HG02610 (cell line): ENCODE measurements around the gene GNA12.
"Not testable (repeated sequence)": the region's sequence is repeated elsewhere in the genome, so short reads cannot be mapped to it uniquely, and the experiment has no call there.

Experiments used
- ATAC-seq: cut with Tn5 transposase; IDR thresholded peaks from one replicate; pipeline ENCODE4 v1.9.1; 2021; ENCODE audit warnings: mild to moderate bottlenecking, moderate library complexity; ENCODE audit not compliant: unreplicated experiment

Gene GNA12

GRCh38 chr7:2757904-2758672 is 86.0 kb downstream of the GNA12 start:
- ATAC-seq: peak; percentile 75

- ATAC-seq: peak; percentile 9
These were observed 86.7 kb downstream of the GNA12 start for GRCh38 chr7:2757361-2757903.

- no peak for ATAC-seq
These were observed 88.6 kb downstream of the GNA12 start for GRCh38 chr7:2755531-2755930.

GRCh38 chr7:2754912-2755311 is 89.2 kb downstream of the GNA12 start:
- no peak for ATAC-seq

- ATAC-seq: no peak
These were observed 90.0 kb downstream of the GNA12 start for GRCh38 chr7:2754086-2754485.

- ATAC-seq: no peak
These were observed 91.0 kb downstream of the GNA12 start for GRCh38 chr7:2753148-2753547.

- no peak for ATAC-seq
These were observed 93.0 kb downstream of the GNA12 start for GRCh38 chr7:2751086-2751485.

GRCh38 chr7:2750004-2750407 is 94.1 kb downstream of the GNA12 start:
- no peak for ATAC-seq

- not testable (repeated sequence) for ATAC-seq
These were observed 95.4 kb downstream of the GNA12 start for GRCh38 chr7:2748684-2749083.

- not testable (repeated sequence) for ATAC-seq
These were observed 100.5 kb downstream of the GNA12 start for GRCh38 chr7:2743523-2744185.

GRCh38 chr7:2738766-2739549 is 105.2 kb downstream of the GNA12 start:
- no peak for ATAC-seq

GRCh38 chr7:2737771-2738540 is 106.2 kb downstream of the GNA12 start:
- no peak for ATAC-seq

GRCh38 chr7:2737005-2737743 is 106.9 kb downstream of the GNA12 start:
- ATAC-seq: not testable (repeated sequence)

GRCh38 chr7:2736411-2736914 is 107.6 kb downstream of the GNA12 start:
- no peak for ATAC-seq

- no peak for ATAC-seq
These were observed 108.4 kb downstream of the GNA12 start for GRCh38 chr7:2735744-2736143.

GRCh38 chr7:2734751-2735571 is 109.1 kb downstream of the GNA12 start:
- no peak for ATAC-seq

GRCh38 chr7:2734084-2734686 is 109.9 kb downstream of the GNA12 start:
- ATAC-seq: no peak

- ATAC-seq: no peak
These were observed 111.0 kb downstream of the GNA12 start for GRCh38 chr7:2732959-2733584.
